IPS DF 6.9 (cell line): ENCODE results near the gene MDK.

Experiments
- DNase-seq: peaks from one replicate; pipeline ENCODE4 v3.0.0-alpha.2; 2013; ENCODE audit warnings: low read depth, low spot score
- H3K27ac ChIP-seq: one replicate; pipeline ENCODE4 v1.5.1; 2013; ENCODE audit warnings: low read length, control low read depth
- H3K27me3 ChIP-seq: 2 replicates; pipeline ENCODE4 v1.6.1; 2013; ENCODE audit warnings: mild to moderate bottlenecking, low read length; ENCODE audit not compliant: control insufficient read depth, insufficient read depth
- H3K36me3 ChIP-seq: 2 replicates; pipeline ENCODE4 v1.6.1; 2013; ENCODE audit warnings: low read length; ENCODE audit not compliant: control insufficient read depth, insufficient read depth
- H3K4me1 ChIP-seq: 2 replicates; pipeline ENCODE4 v1.6.1; 2013; ENCODE audit warnings: low read length; ENCODE audit not compliant: control insufficient read depth, insufficient read depth
- H3K4me3 ChIP-seq: 2 replicates; pipeline ENCODE4 v1.5.1; 2013; ENCODE audit warnings: mild to moderate bottlenecking, low read length
- H3K9me3 ChIP-seq: 2 replicates; pipeline ENCODE4 v1.6.1; 2013; ENCODE audit warnings: low read length, inconsistent platforms; ENCODE audit not compliant: control insufficient read depth, insufficient read depth
- WGBS: extraction: QIAGEN DNeasy Blood & Tissue Kit; methylation state at CpG from one replicate; pipeline ENCODE4 v1.1.7; 2013; ENCODE audit warnings: mixed read lengths, missing lambda C conversion rate; ENCODE audit not compliant: insufficient read length, insufficient coverage; 5-methylcytosine and 5-hydroxymethylcytosine counted together

Gene MDK

GRCh38 chr11:46390331-46391171 is 9.1 kb downstream of the MDK start:
- peaks cover 15% of the 10 kb centered on the region for H3K27me3 ChIP-seq
- no CpG with 5 or more reads among the region's 49 CpGs for WGBS
- no peak for DNase-seq
- H3K27ac ChIP-seq = no peak overlapping the region
- H3K9me3 ChIP-seq = no peaks in the 10 kb centered on the region
- H3K4me3 ChIP-seq = peak overlapping the region; percentile 57; the same call in 1 of the 2 replicates
- H3K36me3 ChIP-seq = no peaks in the 10 kb centered on the region
- peaks cover 5% of the 10 kb centered on the region for H3K4me1 ChIP-seq

- WGBS = no CpG with 5 or more reads among the region's 31 CpGs
- peak overlapping the region; percentile 57; the same call in 1 of the 2 replicates for H3K4me3 ChIP-seq
- H3K36me3 ChIP-seq = no peaks in the 10 kb centered on the region
- H3K27ac ChIP-seq = no peak overlapping the region
- H3K27me3 ChIP-seq = peaks cover 15% of the 10 kb centered on the region
- DNase-seq = no peak
- H3K9me3 ChIP-seq = no peaks in the 10 kb centered on the region
- peaks cover 5% of the 10 kb centered on the region for H3K4me1 ChIP-seq
Observed at GRCh38 chr11:46391186-46391577, 9.7 kb downstream of the MDK start.

- WGBS = no CpG with 5 or more reads among the region's 123 CpGs
- peak within 1 kb of the TSS; percentile 57; the same call in 1 of the 2 replicates for H3K4me3 ChIP-seq
Observed at GRCh38 chr11:46391578-46392420, 10.3 kb downstream of the MDK start, which contains the start of gene CHRM4. CHRM4 (minus strand) TSS chr11:46391776; CDS start chr11:46386557, 5,219 bp downstream.

GRCh38 chr11:46392421-46393230 is 11.2 kb downstream of the MDK start:
- peak overlapping the region; percentile 57; the same call in 1 of the 2 replicates for H3K4me3 ChIP-seq
- no CpG with 5 or more reads among the region's 71 CpGs for WGBS
- peaks cover 15% of the 10 kb centered on the region for H3K27me3 ChIP-seq
- no peaks in the 10 kb centered on the region for H3K36me3 ChIP-seq
- H3K9me3 ChIP-seq = no peaks in the 10 kb centered on the region
- peaks cover 5% of the 10 kb centered on the region for H3K4me1 ChIP-seq
- H3K27ac ChIP-seq = no peak overlapping the region
- DNase-seq = no peak

More at GRCh38 chr11:46391578-46392420, 10.3 kb downstream of the MDK start, which contains the start of gene CHRM4:
- Histone ChIP-seq H3K36me3 (no peaks in the 10 kb centered on the region), H3K9me3 (no peaks in the 10 kb centered on the region), H3K27ac (no peak within 1 kb of the TSS), H3K4me1 (peaks cover 5% of the 10 kb centered on the region), H3K27me3 (peaks cover 15% of the 10 kb centered on the region)
- DNase-seq = no peak

GRCh38 chr11:46393231-46393616 is 11.8 kb downstream of the MDK start:
- peak overlapping the region; percentile 31; the same call in 1 of the 2 replicates for H3K4me3 ChIP-seq
- WGBS = no CpG with 5 or more reads among the region's 4 CpGs

GRCh38 chr11:46393759-46394158 is 12.3 kb downstream of the MDK start:
- no CpG with 5 or more reads among the region's 4 CpGs for WGBS
- no peak overlapping the region for H3K27ac ChIP-seq
- H3K27me3 ChIP-seq = peaks cover 15% of the 10 kb centered on the region

More at GRCh38 chr11:46393231-46393616, 11.8 kb downstream of the MDK start:
- DNase-seq = no peak
- Histone ChIP-seq H3K27ac (no peak overlapping the region), H3K9me3 (no peaks in the 10 kb centered on the region), H3K27me3 (peaks cover 15% of the 10 kb centered on the region), H3K36me3 (no peaks in the 10 kb centered on the region), H3K4me1 (peaks cover 5% of the 10 kb centered on the region)

GRCh38 chr11:46397526-46397925 is 16.1 kb downstream of the MDK start:
- Histone ChIP-seq H3K4me1 (peaks cover 1% of the 10 kb centered on the region; the same call in 1 of the 2 replicates), H3K27me3 (no peaks in the 10 kb centered on the region), H3K27ac (no peak overlapping the region), H3K9me3 (no peaks in the 10 kb centered on the region), H3K4me3 (no peak overlapping the region), H3K36me3 (no peaks in the 10 kb centered on the region; the same call in 1 of the 2 replicates)
- DNase-seq = no peak
- no CpG with 5 or more reads among the region's 19 CpGs for WGBS

More at GRCh38 chr11:46393759-46394158, 12.3 kb downstream of the MDK start:
- no peaks in the 10 kb centered on the region for H3K9me3 ChIP-seq
- H3K4me1 ChIP-seq = peaks cover 5% of the 10 kb centered on the region
- H3K36me3 ChIP-seq = no peaks in the 10 kb centered on the region
- no peak overlapping the region for H3K4me3 ChIP-seq
- DNase-seq = no peak

GRCh38 chr11:46402957-46403902 is 21.8 kb downstream of the MDK start:
- Histone ChIP-seq H3K36me3 (peaks cover 3% of the 10 kb centered on the region), H3K4me1 (no peaks in the 10 kb centered on the region), H3K4me3 (no peak overlapping the region), H3K9me3 (no peaks in the 10 kb centered on the region), H3K27ac (no peak overlapping the region), H3K27me3 (no peaks in the 10 kb centered on the region)
- WGBS = no CpG with 5 or more reads among the region's 6 CpGs
- no peak for DNase-seq

- H3K27me3 ChIP-seq = no peaks in the 10 kb centered on the region
- H3K4me3 ChIP-seq = no peak overlapping the region
- DNase-seq = no peak
- H3K4me1 ChIP-seq = no peaks in the 10 kb centered on the region
- WGBS = no CpG with 5 or more reads among the region's 5 CpGs
- H3K36me3 ChIP-seq = peaks cover 3% of the 10 kb centered on the region
- H3K9me3 ChIP-seq = no peaks in the 10 kb centered on the region
- no peak overlapping the region for H3K27ac ChIP-seq
Observed at GRCh38 chr11:46404476-46405017, 23.1 kb downstream of the MDK start.
